Left renal cortex interstitium (tissue), 4 donors: ENCODE results near the gene TMEM237. TPM values are rescaled to one million over a fixed set of nuclear protein-coding genes. Genes with fewer than 3 reads are reported as not detected.

ENCODE experiments used
- polyA plus RNA-seq, 4 donors: library from polyadenylated mRNA; unstranded; fragments of 120-200 nt; gene quantifications; one replicate each; pipeline ENCODE4 v1.2.1, GENCODE V29; 2013; ENCODE audit not compliant: insufficient read length in 4 of 4

Gene TMEM237
- polyA plus RNA-seq, 4 donors: 45.0 to 60.1 (median 54.1) TPM

Other genes starting within 250 kb of the TMEM237 start
- 10 to 100 TPM; 37.4 to 46.8 (median 41.7) TPM for gene TRAK2, start 192.0 kb downstream of the TMEM237 start, polyA plus RNA-seq
- 100 to 1,000 TPM in 1 of 4 donors, 10 to 100 TPM in 3; 69.0 to 105 (median 79.4) TPM for gene STRADB, start 191.8 kb downstream of the TMEM237 start, polyA plus RNA-seq
- gene MPP4, start 55.1 kb upstream of the TMEM237 start, polyA plus RNA-seq: under 1 TPM; 0.08 to 0.35 (median 0.23) TPM
- gene ALS2, start 137.4 kb upstream of the TMEM237 start, polyA plus RNA-seq: 10 to 100 TPM; 21.5 to 28.7 (median 27.9) TPM
- gene CDK15, start 163.0 kb upstream of the TMEM237 start, polyA plus RNA-seq: 1 to 10 TPM in 3 of 4 donors, under 1 TPM in 1; 0.91 to 1.4 (median 1.1) TPM